ENCODE data around the gene GDF3.
A peak's percentile ranks its signal among the peaks of the same experiment; 100 is the strongest.

Gene GDF3

GRCh38 chr12:7719946-7720730, 24.6 kb upstream of the GDF3 start:
- CTCF ChIA-PET, result interaction anchor here (0.7 to 2.8 kb wide), 4 partner anchors 17 to 86 kb away, joined by 3 to 16 read pairs (median 4); no protein-coding TSS in a partner anchor
- no peaks in the 10 kb centered on the region for H3K9me3 ChIP-seq (ENCODE audit: control extremely low read depth in 1 of 5, control insufficient read depth in 4 of 5, insufficient read depth in 2 of 5, low read depth in 1 of 5, low read length in 4 of 5)

GRCh38 chr12:7716381-7716780, 20.8 kb upstream of the GDF3 start:
- POLR2A ChIA-PET, result interaction anchor here (0.9 to 1.1 kb wide), 2 partner anchors 14 to 21 kb away, joined by 3 read pairs; no protein-coding TSS in a partner anchor
- peaks cover 4 to 19% (median 11%) of the 10 kb centered on the region in 4 experiments for H3K4me1 ChIP-seq (ENCODE audit: control extremely low read depth in 1 of 4, control insufficient read depth in 4 of 4, insufficient read depth in 4 of 4, low read length in 3 of 4)

More at GRCh38 chr12:7719946-7720730, 24.6 kb upstream of the GDF3 start:
- DNase-seq, result no peak
- POLR2A ChIA-PET, result no interaction called here
- Histone ChIP-seq H3K4me3 (ENCODE audit: control insufficient read depth in 1 of 7, extremely low read depth in 1 of 7, insufficient read depth in 4 of 7, low read depth in 2 of 7, low read length in 6 of 7) (no peak overlapping the region), H3K27ac (ENCODE audit: insufficient read depth in 1 of 2, low read depth in 1 of 2, low read length in 2 of 2, poor library complexity in 1 of 2, severe bottlenecking in 2 of 2) (no peak overlapping the region), H3K36me3 (ENCODE audit: control insufficient read depth in 4 of 4, insufficient read depth in 4 of 4, low read length in 3 of 4) (no peaks in the 10 kb centered on the region), H3K4me1 (ENCODE audit: control extremely low read depth in 1 of 4, control insufficient read depth in 4 of 4, insufficient read depth in 4 of 4, low read length in 3 of 4) (peaks cover 4 to 19% (median 11%) of the 10 kb centered on the region in 4 experiments), H3K27me3 (replicated peaks in 2 of 5; ENCODE audit: control insufficient read depth in 4 of 5, insufficient read depth in 5 of 5, low read length in 4 of 5) (no peaks in the 10 kb centered on the region)
- 63% methylated on average over 5 of the region's 15 CpGs for WGBS (ENCODE audit: insufficient coverage)

GRCh38 chr12:7712841-7713442, 17.4 kb upstream of the GDF3 start:
- no peaks in the 10 kb centered on the region for H3K36me3 ChIP-seq (ENCODE audit: control insufficient read depth in 4 of 4, insufficient read depth in 4 of 4, low read length in 3 of 4)
- no peaks in the 10 kb centered on the region for H3K27me3 ChIP-seq (replicated peaks in 2 of 5; ENCODE audit: control insufficient read depth in 4 of 5, insufficient read depth in 5 of 5, low read length in 4 of 5)
- no peak overlapping the region for H3K4me3 ChIP-seq (ENCODE audit: control insufficient read depth in 1 of 7, extremely low read depth in 1 of 7, insufficient read depth in 4 of 7, low read depth in 2 of 7, low read length in 6 of 7)
- no peaks in the 10 kb centered on the region for H3K9me3 ChIP-seq (ENCODE audit: control extremely low read depth in 1 of 5, control insufficient read depth in 4 of 5, insufficient read depth in 2 of 5, low read depth in 1 of 5, low read length in 4 of 5)
- ChIA-PET CTCF (interaction anchor here (1.2 kb wide), 1 partner anchor 95 kb away, joined by 4 read pairs; no protein-coding TSS in a partner anchor), POLR2A (no interaction called here)
- peaks cover 0 to 10% (median 2%) of the 10 kb centered on the region in 4 experiments for H3K4me1 ChIP-seq (ENCODE audit: control extremely low read depth in 1 of 4, control insufficient read depth in 4 of 4, insufficient read depth in 4 of 4, low read length in 3 of 4)
- no peak overlapping the region for H3K27ac ChIP-seq (ENCODE audit: insufficient read depth in 1 of 2, low read depth in 1 of 2, low read length in 2 of 2, poor library complexity in 1 of 2, severe bottlenecking in 2 of 2)
- DNase-seq, result no peak
- WGBS (ENCODE audit: insufficient coverage), result 98% methylated on average over 24 of the region's 28 CpGs

More at GRCh38 chr12:7716381-7716780, 20.8 kb upstream of the GDF3 start:
- no peaks in the 10 kb centered on the region for H3K36me3 ChIP-seq (ENCODE audit: control insufficient read depth in 4 of 4, insufficient read depth in 4 of 4, low read length in 3 of 4)
- no peaks in the 10 kb centered on the region for H3K27me3 ChIP-seq (replicated peaks in 2 of 5; ENCODE audit: control insufficient read depth in 4 of 5, insufficient read depth in 5 of 5, low read length in 4 of 5)
- 11% methylated on average over 3 of the region's 5 CpGs for WGBS (ENCODE audit: insufficient coverage)
- CTCF ChIA-PET, result interaction anchor here (0.8 to 1.8 kb wide), 8 partner anchors 9 to 91 kb away, joined by 3 to 4 read pairs (median 4); no protein-coding TSS in a partner anchor
- DNase-seq, result peak in 2 of 3 donors; percentile 40 to 46
- H3K9me3 ChIP-seq (ENCODE audit: control extremely low read depth in 1 of 5, control insufficient read depth in 4 of 5, insufficient read depth in 2 of 5, low read depth in 1 of 5, low read length in 4 of 5), result no peaks in the 10 kb centered on the region
- no peak overlapping the region for H3K4me3 ChIP-seq (ENCODE audit: control insufficient read depth in 1 of 7, extremely low read depth in 1 of 7, insufficient read depth in 4 of 7, low read depth in 2 of 7, low read length in 6 of 7)
- no peak overlapping the region for H3K27ac ChIP-seq (ENCODE audit: insufficient read depth in 1 of 2, low read depth in 1 of 2, low read length in 2 of 2, poor library complexity in 1 of 2, severe bottlenecking in 2 of 2)

GRCh38 chr12:7711133-7711532, 15.6 kb upstream of the GDF3 start, which contains the start of gene DPPA3:
Gene DPPA3 (plus strand): TSS chr12:7711433. CDS start chr12:7711571, 138 bp downstream.
- Histone ChIP-seq H3K4me1 (ENCODE audit: control extremely low read depth in 1 of 4, control insufficient read depth in 4 of 4, insufficient read depth in 4 of 4, low read length in 3 of 4) (peaks cover 0 to 1% (median 0%) of the 10 kb centered on the region in 4 experiments), H3K4me3 (ENCODE audit: control insufficient read depth in 1 of 7, extremely low read depth in 1 of 7, insufficient read depth in 4 of 7, low read depth in 2 of 7, low read length in 6 of 7) (no peak within 1 kb of the TSS), H3K36me3 (ENCODE audit: control insufficient read depth in 4 of 4, insufficient read depth in 4 of 4, low read length in 3 of 4) (no peaks in the 10 kb centered on the region), H3K27me3 (replicated peaks in 2 of 5; ENCODE audit: control insufficient read depth in 4 of 5, insufficient read depth in 5 of 5, low read length in 4 of 5) (no peaks in the 10 kb centered on the region), H3K9me3 (ENCODE audit: control extremely low read depth in 1 of 5, control insufficient read depth in 4 of 5, insufficient read depth in 2 of 5, low read depth in 1 of 5, low read length in 4 of 5) (no peaks in the 10 kb centered on the region), H3K27ac (ENCODE audit: insufficient read depth in 1 of 2, low read depth in 1 of 2, low read length in 2 of 2, poor library complexity in 1 of 2, severe bottlenecking in 2 of 2) (no peak within 1 kb of the TSS)
- ChIA-PET CTCF (interaction anchor here (0.8 to 1.3 kb wide), 3 partner anchors 21 to 38 kb away, joined by 3 read pairs; no protein-coding TSS in a partner anchor), POLR2A (no interaction called here)
- 96% methylated on average over 7 of the region's 7 CpGs for WGBS (ENCODE audit: insufficient coverage)
- DNase-seq, result no peak

- Histone ChIP-seq H3K4me3 (ENCODE audit: control insufficient read depth in 1 of 7, extremely low read depth in 1 of 7, insufficient read depth in 4 of 7, low read depth in 2 of 7, low read length in 6 of 7) (no peak overlapping the region), H3K27ac (ENCODE audit: insufficient read depth in 1 of 2, low read depth in 1 of 2, low read length in 2 of 2, poor library complexity in 1 of 2, severe bottlenecking in 2 of 2) (no peak overlapping the region), H3K4me1 (ENCODE audit: control extremely low read depth in 1 of 4, control insufficient read depth in 4 of 4, insufficient read depth in 4 of 4, low read length in 3 of 4) (no peaks in the 10 kb centered on the region), H3K27me3 (replicated peaks in 2 of 5; ENCODE audit: control insufficient read depth in 4 of 5, insufficient read depth in 5 of 5, low read length in 4 of 5) (no peaks in the 10 kb centered on the region), H3K9me3 (ENCODE audit: control extremely low read depth in 1 of 5, control insufficient read depth in 4 of 5, insufficient read depth in 2 of 5, low read depth in 1 of 5, low read length in 4 of 5) (no peaks in the 10 kb centered on the region), H3K36me3 (ENCODE audit: control insufficient read depth in 4 of 4, insufficient read depth in 4 of 4, low read length in 3 of 4) (no peaks in the 10 kb centered on the region)
- no peak for DNase-seq
- WGBS (ENCODE audit: insufficient coverage), result 95% methylated on average over 7 of the region's 8 CpGs
- CTCF ChIA-PET, result interaction anchor here (0.6 to 1.3 kb wide), 5 partner anchors 20 to 64 kb away, joined by 3 read pairs; no protein-coding TSS in a partner anchor
- POLR2A ChIA-PET, result interaction anchor here (0.6 to 0.8 kb wide), 2 partner anchors 15 to 49 kb away, joined by 3 to 4 read pairs; partner anchors contain the start of gene GDF3
Measured at GRCh38 chr12:7709969-7710675, 14.5 kb upstream of the GDF3 start.

- ChIA-PET CTCF (interaction anchor here (1.1 to 1.9 kb wide), 2 partner anchors 9 to 28 kb away, joined by 3 to 5 read pairs; no protein-coding TSS in a partner anchor), POLR2A (no interaction called here)
- H3K4me3 ChIP-seq (ENCODE audit: control insufficient read depth in 1 of 7, extremely low read depth in 1 of 7, insufficient read depth in 4 of 7, low read depth in 2 of 7, low read length in 6 of 7), result no peak overlapping the region
- no peak overlapping the region for H3K27ac ChIP-seq (ENCODE audit: insufficient read depth in 1 of 2, low read depth in 1 of 2, low read length in 2 of 2, poor library complexity in 1 of 2, severe bottlenecking in 2 of 2)
- no peaks in the 10 kb centered on the region for H3K36me3 ChIP-seq (ENCODE audit: control insufficient read depth in 4 of 4, insufficient read depth in 4 of 4, low read length in 3 of 4)
- no peaks in the 10 kb centered on the region for H3K4me1 ChIP-seq (ENCODE audit: control extremely low read depth in 1 of 4, control insufficient read depth in 4 of 4, insufficient read depth in 4 of 4, low read length in 3 of 4)
- H3K9me3 ChIP-seq (ENCODE audit: control extremely low read depth in 1 of 5, control insufficient read depth in 4 of 5, insufficient read depth in 2 of 5, low read depth in 1 of 5, low read length in 4 of 5), result no peaks in the 10 kb centered on the region
- 97% methylated on average over 26 of the region's 29 CpGs for WGBS (ENCODE audit: insufficient coverage)
- no peaks in the 10 kb centered on the region for H3K27me3 ChIP-seq (replicated peaks in 2 of 5; ENCODE audit: control insufficient read depth in 4 of 5, insufficient read depth in 5 of 5, low read length in 4 of 5)
- DNase-seq, result no peak
Measured at GRCh38 chr12:7705846-7706245, 10.3 kb upstream of the GDF3 start.
